Upper lobe of left lung (tissue), 4 donors: ENCODE results near the gene SRCAP.

Experiments used
- EP300 ChIP-seq, 4 donors: sonication (generic); formaldehyde crosslinking; IDR thresholded peaks; one replicate each; pipeline ENCODE4 v1.5.1; 2017; ENCODE audit warnings: antibody characterized with exemption in 4 of 4, control low read depth in 2 of 4
- POLR2A ChIP-seq, 4 donors: fragments of 450-650 bp; IDR thresholded peaks; one replicate each; pipeline ENCODE4 v1.5.1; 2016 to 2017; ENCODE audit warnings: antibody characterized with exemption in 4 of 4, mild to moderate bottlenecking in 2 of 4
- POLR2AphosphoS5 ChIP-seq, 2 donors: sonication (generic); formaldehyde crosslinking; IDR thresholded peaks; one replicate each; pipeline ENCODE4 v1.5.1; 2017; ENCODE audit warnings: antibody characterized with exemption in 2 of 2
- TF ChIP-seq, protein P1 (sequence below), 6 experiments: fragments of 450-650 bp in 4 of 6; fragments of 200-600 bp in 2 of 6; sonication (generic) in 2 of 6; IDR thresholded peaks; one replicate each; pipeline ENCODE4 v1.5.1; 2016 to 2019; ENCODE audit warnings: antibody characterized with exemption in 6 of 6

DNA sequence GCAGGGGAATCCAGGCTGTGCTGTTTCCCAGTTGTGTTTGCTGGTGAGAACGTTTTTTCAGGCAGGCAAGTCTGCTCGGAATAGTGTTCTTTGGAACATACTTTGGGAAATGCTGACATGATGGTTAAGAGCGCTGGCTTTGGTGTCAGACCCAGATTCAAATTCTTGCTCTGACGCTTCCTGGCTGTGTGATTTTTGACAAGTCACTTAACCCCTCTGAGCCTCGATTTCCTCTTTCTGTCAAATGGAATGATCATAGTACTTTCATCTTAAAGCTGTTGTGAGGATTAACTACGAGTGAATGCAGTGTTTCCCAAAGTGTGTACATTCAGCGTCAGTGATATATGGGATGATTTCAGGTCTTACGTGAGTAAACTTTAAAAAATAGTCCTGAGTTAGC, 35.9 kb upstream of the SRCAP start:
- TF ChIP-seq, protein P1, sequence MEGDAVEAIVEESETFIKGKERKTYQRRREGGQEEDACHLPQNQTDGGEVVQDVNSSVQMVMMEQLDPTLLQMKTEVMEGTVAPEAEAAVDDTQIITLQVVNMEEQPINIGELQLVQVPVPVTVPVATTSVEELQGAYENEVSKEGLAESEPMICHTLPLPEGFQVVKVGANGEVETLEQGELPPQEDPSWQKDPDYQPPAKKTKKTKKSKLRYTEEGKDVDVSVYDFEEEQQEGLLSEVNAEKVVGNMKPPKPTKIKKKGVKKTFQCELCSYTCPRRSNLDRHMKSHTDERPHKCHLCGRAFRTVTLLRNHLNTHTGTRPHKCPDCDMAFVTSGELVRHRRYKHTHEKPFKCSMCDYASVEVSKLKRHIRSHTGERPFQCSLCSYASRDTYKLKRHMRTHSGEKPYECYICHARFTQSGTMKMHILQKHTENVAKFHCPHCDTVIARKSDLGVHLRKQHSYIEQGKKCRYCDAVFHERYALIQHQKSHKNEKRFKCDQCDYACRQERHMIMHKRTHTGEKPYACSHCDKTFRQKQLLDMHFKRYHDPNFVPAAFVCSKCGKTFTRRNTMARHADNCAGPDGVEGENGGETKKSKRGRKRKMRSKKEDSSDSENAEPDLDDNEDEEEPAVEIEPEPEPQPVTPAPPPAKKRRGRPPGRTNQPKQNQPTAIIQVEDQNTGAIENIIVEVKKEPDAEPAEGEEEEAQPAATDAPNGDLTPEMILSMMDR (IDR thresholded peaks at IDR 0.05), result no peak
- TF ChIP-seq POLR2A (IDR thresholded peaks at IDR 0.05) (no peak), POLR2AphosphoS5 (IDR thresholded peaks at IDR 0.05) (no peak), EP300 (IDR thresholded peaks at IDR 0.05) (no peak)
